Stimulated activated CD8-positive, alpha-beta memory T cell treated with anti-CD3 and anti-CD28 coated beads, Interleukin-15, amount 100 ng/mL, for 4 hours (primary cell): ENCODE data around the gene HIGD1B.

Source experiments
- DNase-seq, 2 donors: peaks; one replicate each; pipeline ENCODE4 v3.0.0-alpha.2; 2020; ENCODE audit warnings: low read depth in 2 of 2

HIGD1B gene

GRCh38 chr17:44878627-44879221 is 31.0 kb downstream of the HIGD1B start:
- no peak for DNase-seq

GRCh38 chr17:44879376-44879775 is 31.7 kb downstream of the HIGD1B start:
- DNase-seq, result no peak

GRCh38 chr17:44880062-44880461 is 32.4 kb downstream of the HIGD1B start:
- DNase-seq, result no peak

- no peak for DNase-seq
These were observed 33.5 kb downstream of the HIGD1B start for GRCh38 chr17:44881145-44881544.

GRCh38 chr17:44884941-44885340 is 37.3 kb downstream of the HIGD1B start:
- DNase-seq, result no peak

- no peak for DNase-seq
These were observed 39.3 kb downstream of the HIGD1B start for GRCh38 chr17:44887016-44887415.

GRCh38 chr17:44887971-44888954 is 40.6 kb downstream of the HIGD1B start:
- DNase-seq, result no peak

GRCh38 chr17:44889003-44889402 is 41.3 kb downstream of the HIGD1B start:
- DNase-seq, result no peak

GRCh38 chr17:44892250-44892649 is 44.6 kb downstream of the HIGD1B start:
- no peak for DNase-seq

GRCh38 chr17:44894642-44895041 is 47.0 kb downstream of the HIGD1B start:
- no peak for DNase-seq

GRCh38 chr17:44898768-44899073 is 51.0 kb downstream of the HIGD1B start:
- DNase-seq, result no peak

- DNase-seq, result peak; percentile 85 to 86
These were observed 51.5 kb downstream of the HIGD1B start, which contains the start of gene EFTUD2 for GRCh38 chr17:44899074-44899782. Gene EFTUD2 (minus strand): TSS chr17:44899445. CDS start chr17:44894521, 4,924 bp downstream.
